Heart left ventricle (tissue), 16 donors: ENCODE measurements around the gene NOS1AP. TPM values are rescaled to one million over a fixed set of nuclear protein-coding genes. Genes with fewer than 3 reads are reported as not detected.

Experiments used
- ATAC-seq, 4 donors: fragments of 200-7000 bp; cut with Tn5 transposase; one replicate each; pipeline ENCODE4 v1.9.1; 2020 to 2022; ENCODE audit warnings: moderate library complexity in 4 of 4, mild to moderate bottlenecking in 3 of 4, moderate number of reproducible peaks in 1 of 4
- DNase-seq, 5 donors: peaks; one replicate each; pipeline ENCODE4 v3.0.0-alpha.2; 2020
- H3K27ac ChIP-seq, 12 donors: fragments of 200-600 bp; sonication (generic) in 4 of 12; one replicate each; pipeline versions ENCODE4 v1.5.0 to v1.8.0; 2016 to 2022; ENCODE audit warnings: mild to moderate bottlenecking in 2 of 12
- H3K27me3 ChIP-seq, 9 donors: fragments of 200-600 bp; sonication (generic) in 2 of 9; one replicate each; pipeline versions ENCODE4 v1.5.1 to v1.8.0; 2016 to 2022; ENCODE audit warnings: mild to moderate bottlenecking in 3 of 9
- H3K36me3 ChIP-seq, 9 donors: fragments of 200-600 bp; sonication (generic) in 2 of 9; one replicate each; pipeline versions ENCODE4 v1.5.0 to v1.8.0; 2018 to 2022; ENCODE audit warnings: mild to moderate bottlenecking in 2 of 9
- H3K4me1 ChIP-seq, 12 donors: fragments of 200-600 bp; sonication (generic) in 4 of 12; one replicate each; pipeline versions ENCODE4 v1.5.0 to v1.8.0; 2016 to 2022; ENCODE audit warnings: mild to moderate bottlenecking in 3 of 12
- H3K4me3 ChIP-seq, 12 donors: fragments of 200-600 bp; sonication (generic) in 4 of 12; one replicate each; pipeline versions ENCODE4 v1.5.0 to v1.8.0; 2017 to 2022; ENCODE audit warnings: mild to moderate bottlenecking in 9 of 12, moderate library complexity in 4 of 12
- H3K9me3 ChIP-seq, 12 donors: fragments of 200-600 bp; sonication (generic) in 4 of 12; one replicate each; pipeline versions ENCODE4 v1.5.0 to v1.8.0; 2016 to 2022; ENCODE audit warnings: mild to moderate bottlenecking in 1 of 12
- CTCF ChIP-seq, 12 donors: fragments of 200-600 bp; sonication (generic) in 4 of 12; IDR thresholded peaks; one replicate each; pipeline versions ENCODE4 v1.5.0 to v1.8.0; 2018 to 2022; ENCODE audit warnings: antibody characterized with exemption in 12 of 12, mild to moderate bottlenecking in 5 of 12
- POLR2A ChIP-seq, 2 donors: fragments of 450-650 bp; IDR thresholded peaks; one replicate each; pipeline ENCODE4 v1.6.1; 2017; ENCODE audit warnings: antibody characterized with exemption in 2 of 2, mild to moderate bottlenecking in 2 of 2, moderate library complexity in 2 of 2
- WGBS, 4 donors: extraction: QIAGEN DNeasy Blood & Tissue Kit in 2 of 4; methylation state at CpG; one replicate each; pipeline versions ENCODE4 v1.1.5 to v1.1.7; 2013 to 2018; 5-methylcytosine and 5-hydroxymethylcytosine counted together
- intact Hi-C, 10 donors: fragments of 100-400 bp; cut with DNase I; formaldehyde crosslinking; loops; one replicate each; pipeline versions ENCODE4 v1.11.1 to v1.14.2; 2022
- polyA plus RNA-seq, 2 donors: library from polyadenylated mRNA; stranded (reverse); fragments of 200-250 nt; gene quantifications; one replicate each; pipeline ENCODE4 v1.2.3, GENCODE V29; 2013
- total RNA-seq, 9 donors: library from RNA; depleted of rRNA in 2 of 9; stranded (reverse); fragments of >200 nt in 2 of 9; fragmentation: NEBNext Ultra II Directional in 3 of 9; extraction: Animal tissue kit (Norgen Biotek cat#: 25700) in 3 of 9; gene quantifications; one replicate each; pipeline versions ENCODE4 v1.1.0 to v1.2.4, GENCODE V29; 2016 to 2023
- donor health status: ischemic (EF 13 %, LVEDD 7.1; RV severe dilation, severe dysfunction).
- donor health status: healthy with polysubstance abuse.
- donor health status: DM: no; HTN: yes; CAD: no.
- donor health status: DM: no; HTN: no; CAD: no.
- donor health status: ischemic (EF 25% LVEDD 6.9; RV normal size, moderate dysfunction).
- donor health status: ischemic (EF 25% LVEDD 5.7; RV mildly dilated, moderate dysfunction).
- donor health status: healthy.
- donor health status: DM: yes; HTN: yes; CAD: no.
- donor health status: ischemic (EF 35%, LVEDD 5.7; RV mildly dilated, moderate dysfunction).
- donor health status: nonischemic (EF 11% LVEDD 7.7; RV severe dilation, severe dysfunction).
- donor health status: DM: yes; HTN: yes; CAD: no.
- donor health status: PGD.
- donor health status: ischemic (EF 29% LVEDD 5.4; RV normal size, mild dysfunction).
- donor health status: nonischemic (EF 23%, LVEDD 6.1; RV moderate dilation, normal function).

The NOS1AP gene
- total and polyA plus RNA-seq, 11 donors = 1.1 to 6.4 (median 4.3) TPM

GRCh38 chr1:162360874-162361260 is 291.4 kb downstream of the NOS1AP start:
- H3K27me3 ChIP-seq = no peaks in the 10 kb centered on the region
- WGBS, 4 donors = 95 to 100% (median 97%) methylated on average over 4 of the region's 4 CpGs
- H3K9me3 ChIP-seq = no peaks in the 10 kb centered on the region
- DNase-seq = no peak
- peaks cover 0 to 3% (median 0%) of the 10 kb centered on the region in 12 donors for H3K4me1 ChIP-seq
- TF ChIP-seq CTCF (IDR thresholded peaks at IDR 0.05) = no peak
- TF ChIP-seq POLR2A (IDR thresholded peaks at IDR 0.05) = no peak
- no peak for ATAC-seq
- no peak overlapping the region for H3K4me3 ChIP-seq
- intact Hi-C loops = no loop called here
- peaks cover 0 to 7% (median 0%) of the 10 kb centered on the region in 9 donors for H3K36me3 ChIP-seq
- no peak overlapping the region for H3K27ac ChIP-seq

- peaks cover 0 to 4% (median 0%) of the 10 kb centered on the region in 9 donors for H3K36me3 ChIP-seq
- TF ChIP-seq CTCF (IDR thresholded peaks at IDR 0.05) = no peak
- H3K4me1 ChIP-seq = peaks cover 0 to 3% (median 0%) of the 10 kb centered on the region in 12 donors
- 94 to 98% (median 96%) methylated on average over 5 of the region's 5 CpGs for WGBS, 4 donors
- no peak for DNase-seq
- no peaks in the 10 kb centered on the region for H3K9me3 ChIP-seq
- no peaks in the 10 kb centered on the region for H3K27me3 ChIP-seq
- no peak overlapping the region for H3K27ac ChIP-seq
- intact Hi-C loops = no loop called here
- ATAC-seq = no peak
- H3K4me3 ChIP-seq = no peak overlapping the region
Measured at GRCh38 chr1:162361349-162361748, 291.9 kb downstream of the NOS1AP start.

GRCh38 chr1:162363823-162364222 is 294.3 kb downstream of the NOS1AP start:
- TF ChIP-seq CTCF (IDR thresholded peaks at IDR 0.05) (no peak), POLR2A (IDR thresholded peaks at IDR 0.05) (no peak)
- Histone ChIP-seq H3K27ac (no peak overlapping the region), H3K9me3 (no peaks in the 10 kb centered on the region)

GRCh38 chr1:162364498-162364897 is 295.0 kb downstream of the NOS1AP start:
- TF ChIP-seq CTCF (IDR thresholded peaks at IDR 0.05) = no peak
- TF ChIP-seq POLR2A (IDR thresholded peaks at IDR 0.05) = no peak
- intact Hi-C loops = no loop called here
- no peaks in the 10 kb centered on the region for H3K4me1 ChIP-seq
- no peak for DNase-seq
- H3K9me3 ChIP-seq = no peaks in the 10 kb centered on the region
- H3K27me3 ChIP-seq = no peaks in the 10 kb centered on the region
- no peak for ATAC-seq
- 86 to 99% (median 93%) methylated on average over 1 of the region's 1 CpG for WGBS, 4 donors
- no peak overlapping the region for H3K4me3 ChIP-seq
- H3K27ac ChIP-seq = no peak overlapping the region
- peaks cover 0 to 7% (median 0%) of the 10 kb centered on the region in 9 donors for H3K36me3 ChIP-seq

More at GRCh38 chr1:162363823-162364222, 294.3 kb downstream of the NOS1AP start:
- no peak overlapping the region for H3K4me3 ChIP-seq
- no peaks in the 10 kb centered on the region for H3K27me3 ChIP-seq
- intact Hi-C loops = no loop called here
- DNase-seq (no peak), ATAC-seq (no peak)
- no peaks in the 10 kb centered on the region for H3K4me1 ChIP-seq
- peaks cover 0 to 7% (median 0%) of the 10 kb centered on the region in 9 donors for H3K36me3 ChIP-seq
- 79 to 89% (median 84%) methylated on average over 3 of the region's 3 CpGs for WGBS, 4 donors
